H9 (cell line): Measurements from ENCODE around the gene CFAP46. TPM values are rescaled to one million over a fixed set of nuclear protein-coding genes. Genes with fewer than 3 reads are reported as not detected.

Source experiments
- DNase-seq: peaks from one replicate; pipeline ENCODE4 v3.0.0-alpha.2; 2017
- H2AFZ ChIP-seq: one replicate; pipeline ENCODE4 v1.6.1; 2013; ENCODE audit warnings: mild to moderate bottlenecking, low read length, control low read depth, moderate library complexity
- H2AK5ac ChIP-seq: 2 replicates; pipeline ENCODE4 v1.6.1; 2013; ENCODE audit warnings: low read length, control low read depth, mixed read lengths; ENCODE audit not compliant: insufficient read length
- H2BK120ac ChIP-seq: one replicate; pipeline ENCODE4 v1.6.1; 2013; ENCODE audit warnings: low read depth, mild to moderate bottlenecking, low read length, control low read depth, inconsistent platforms; ENCODE audit not compliant: poor library complexity, severe bottlenecking
- H2BK12ac ChIP-seq: 2 replicates; pipeline ENCODE4 v1.6.1; 2013; ENCODE audit warnings: low read length, control low read depth, mixed read lengths, low read depth; ENCODE audit not compliant: insufficient read length
- H2BK15ac ChIP-seq: 2 replicates; pipeline ENCODE4 v1.6.1; 2013; ENCODE audit warnings: low read depth, low read length, control low read depth
- H2BK20ac ChIP-seq: one replicate; pipeline ENCODE4 v1.6.1; 2013; ENCODE audit warnings: low read depth, mild to moderate bottlenecking, low read length, control low read depth, inconsistent platforms; ENCODE audit not compliant: poor library complexity, severe bottlenecking
- H2BK5ac ChIP-seq: 2 replicates; pipeline ENCODE4 v1.6.1; 2013; ENCODE audit warnings: low read length, control low read depth, mixed read lengths; ENCODE audit not compliant: insufficient read length
- H3K14ac ChIP-seq: 2 replicates; pipeline ENCODE4 v1.6.1; 2013; ENCODE audit warnings: low read length, control low read depth; ENCODE audit not compliant: insufficient read depth
- H3K18ac ChIP-seq: 2 replicates; pipeline ENCODE4 v1.6.1; 2013; ENCODE audit warnings: low read depth, mild to moderate bottlenecking, mixed read lengths, low read length, control low read depth; ENCODE audit not compliant: insufficient read length
- H3K23ac ChIP-seq: 2 replicates; pipeline ENCODE4 v1.6.1; 2013; ENCODE audit warnings: low read length, control low read depth, mixed read lengths, low read depth; ENCODE audit not compliant: insufficient read length
- H3K23me2 ChIP-seq: 2 replicates; pipeline ENCODE4 v1.6.1; 2013; ENCODE audit warnings: low read depth, mild to moderate bottlenecking, mixed read lengths, low read length, control low read depth; ENCODE audit not compliant: insufficient read length, poor library complexity, severe bottlenecking
- H3K27ac ChIP-seq: 2 replicates; pipeline ENCODE4 v1.5.1; 2013; ENCODE audit warnings: low read length, control low read depth, mixed read lengths, low read depth; ENCODE audit not compliant: insufficient read length
- H3K27me3 ChIP-seq: 2 replicates; pipeline ENCODE4 v1.6.1; 2013; ENCODE audit warnings: low read length, control low read depth, inconsistent platforms; ENCODE audit not compliant: insufficient read depth
- H3K4ac ChIP-seq: 2 replicates; pipeline ENCODE4 v1.6.1; 2013; ENCODE audit warnings: low read depth, mild to moderate bottlenecking, control low read depth, inconsistent platforms, low read length, moderate library complexity
- H3K4me1 ChIP-seq: 2 replicates; pipeline ENCODE4 v1.6.1; 2013; ENCODE audit warnings: low read length, control low read depth, inconsistent platforms; ENCODE audit not compliant: insufficient read depth
- H3K4me2 ChIP-seq: 2 replicates; pipeline ENCODE4 v1.6.1; 2013; ENCODE audit warnings: low read length, control low read depth, mixed read lengths; ENCODE audit not compliant: insufficient read length, insufficient read depth
- H3K56ac ChIP-seq: 2 replicates; pipeline ENCODE4 v1.6.1; 2013; ENCODE audit warnings: low read depth, mild to moderate bottlenecking, mixed read lengths, low read length, control low read depth; ENCODE audit not compliant: insufficient read length
- H3K79me1 ChIP-seq: 2 replicates; pipeline ENCODE4 v1.6.1; 2013; ENCODE audit warnings: low read depth, mild to moderate bottlenecking, moderate library complexity, low read length, control low read depth, inconsistent platforms; ENCODE audit not compliant: insufficient read depth, poor library complexity, severe bottlenecking
- H3K79me2 ChIP-seq: 2 replicates; pipeline ENCODE4 v1.6.1; 2013; ENCODE audit warnings: low read length, control low read depth, inconsistent platforms; ENCODE audit not compliant: insufficient read depth
- H3K9ac ChIP-seq: 2 replicates; pipeline ENCODE4 v1.6.1; 2013; ENCODE audit warnings: low read length, control low read depth, mixed read lengths; ENCODE audit not compliant: insufficient read length; ENCODE audit errors: extremely low read depth
- H3K9me3 ChIP-seq: one replicate; pipeline ENCODE4 v1.6.1; 2013; ENCODE audit warnings: low read depth, low read length, inconsistent platforms; ENCODE audit not compliant: control insufficient read depth
- H3T11ph ChIP-seq: one replicate; pipeline ENCODE4 v1.6.1; 2013; ENCODE audit warnings: mild to moderate bottlenecking, low read length, control low read depth, inconsistent platforms
- H4K20me1 ChIP-seq: one replicate; pipeline ENCODE4 v1.6.1; 2013; ENCODE audit not compliant: control insufficient read depth, insufficient read length, insufficient read depth
- H4K5ac ChIP-seq: 2 replicates; pipeline ENCODE4 v1.6.1; 2013; ENCODE audit warnings: low read depth, mild to moderate bottlenecking, mixed read lengths, low read length, control low read depth; ENCODE audit not compliant: insufficient read length
- H4K8ac ChIP-seq: replicated peaks from 2 replicates; pipeline ENCODE4 v1.6.1; 2013; ENCODE audit warnings: low read length, control low read depth, mixed read lengths, low read depth; ENCODE audit not compliant: insufficient read length
- H4K91ac ChIP-seq: 2 replicates; pipeline ENCODE4 v1.6.1; 2013; ENCODE audit warnings: low read depth, mild to moderate bottlenecking, moderate library complexity, mixed read lengths, low read length, control low read depth; ENCODE audit not compliant: insufficient read length
- H3K27ac Mint-ChIP-seq, 3 experiments: 2 replicates in 2 of 3; 3 replicates in 1 of 3; pipeline ENCODE4 v1.8.0; 2020 to 2021; ENCODE audit warnings: mixed read lengths in 3 of 3, mild to moderate bottlenecking in 1 of 3, moderate library complexity in 1 of 3
- H3K27me3 Mint-ChIP-seq: 2 replicates; pipeline ENCODE4 v1.8.0; 2021; ENCODE audit warnings: low read depth, mild to moderate bottlenecking, moderate library complexity, mixed read lengths
- H3K36me3 Mint-ChIP-seq, 3 experiments: 2 replicates in 2 of 3; 3 replicates in 1 of 3; pipeline ENCODE4 v1.8.0; 2020 to 2021; ENCODE audit warnings: low read depth in 3 of 3, mixed read lengths in 3 of 3; ENCODE audit not compliant: insufficient read depth in 1 of 3
- H3K4me1 Mint-ChIP-seq, 2 experiments: 2 replicates each; pipeline ENCODE4 v1.8.0; 2020; ENCODE audit warnings: mixed read lengths in 2 of 2
- H3K4me3 Mint-ChIP-seq, 2 experiments: 2 replicates in 1 of 2; 3 replicates in 1 of 2; pipeline ENCODE4 v1.8.0; 2020 to 2021; ENCODE audit warnings: mild to moderate bottlenecking in 2 of 2, mixed read lengths in 2 of 2, moderate library complexity in 1 of 2
- H3K9me3 Mint-ChIP-seq, 2 experiments: 2 replicates in 1 of 2; 3 replicates in 1 of 2; pipeline ENCODE4 v1.8.0; 2020; ENCODE audit warnings: mild to moderate bottlenecking in 2 of 2, mixed read lengths in 2 of 2, moderate library complexity in 1 of 2
- CTCF ChIP-seq: fragments of 200-600 bp; sonication (generic); conservative IDR thresholded peaks from 3 replicates; pipeline ENCODE4 v1.8.0; 2021; ENCODE audit warnings: antibody characterized with exemption, mild to moderate bottlenecking
- WGBS: extraction: QIAGEN DNeasy Blood & Tissue Kit; methylation state at CpG from one replicate; pipeline ENCODE4 v1.1.7; 2013; ENCODE audit warnings: missing lambda C conversion rate, low lambda C conversion rate, mixed read lengths; ENCODE audit not compliant: insufficient read length; ENCODE audit errors: extremely low coverage; 5-methylcytosine and 5-hydroxymethylcytosine counted together
- total RNA-seq: library from RNA; stranded (reverse); gene quantifications from 2 replicates; pipeline ENCODE4 v1.2.1, GENCODE V29; 2021

CFAP46 gene
- total RNA-seq, 1 experiment from 2014 or later: 3.1 TPM

DNA sequence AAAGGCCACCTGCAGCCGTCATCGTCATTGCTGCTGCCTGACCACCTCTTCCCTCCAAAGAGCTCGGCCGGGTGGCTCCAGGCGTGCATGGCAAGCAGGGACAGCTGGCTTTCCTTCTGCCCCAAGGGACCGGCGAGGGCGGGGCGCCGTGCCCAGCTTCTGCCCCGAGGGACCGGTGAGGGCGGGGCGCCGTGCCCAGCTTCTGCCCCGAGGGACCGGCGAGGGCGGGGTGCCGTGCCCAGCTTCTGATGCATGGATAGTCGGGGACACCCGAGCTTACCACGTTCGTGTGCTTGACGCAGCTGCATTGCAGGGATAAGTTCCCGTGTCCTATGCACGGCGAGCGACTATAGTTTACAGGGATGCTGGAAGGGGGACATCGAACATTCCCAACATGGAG, 27.0 kb downstream of the CFAP46 start:
- Histone ChIP-seq H4K20me1 (no peaks in the 10 kb centered on the region), H3K23me2 (no peaks in the 10 kb centered on the region), H3K23ac (no peak overlapping the region), H2BK15ac (no peak overlapping the region), H2AK5ac (no peak overlapping the region), H3K27ac (no peak overlapping the region), H3K4me2 (no peak overlapping the region), H3K9ac (no peak overlapping the region), H3T11ph (no peak overlapping the region), H2BK20ac (no peak overlapping the region), H3K4ac (no peak overlapping the region), H3K27me3 (no peaks in the 10 kb centered on the region), H4K8ac (no peak overlapping the region), H3K56ac (no peak overlapping the region), H3K9me3 (no peaks in the 10 kb centered on the region), H3K14ac (no peak overlapping the region; the same call in 1 of the 2 replicates), H2BK12ac (no peak overlapping the region), H4K5ac (no peak overlapping the region), H3K79me2 (no peaks in the 10 kb centered on the region), H2BK120ac (no peak overlapping the region), H3K79me1 (no peaks in the 10 kb centered on the region), H3K18ac (no peak overlapping the region), H2AFZ (no peak overlapping the region), H2BK5ac (no peak overlapping the region), H3K4me1 (no peaks in the 10 kb centered on the region), H4K91ac (no peak overlapping the region)
- H3K36me3 Mint-ChIP-seq: no peaks in the 10 kb centered on the region
- H3K27me3 Mint-ChIP-seq: peaks cover 9% of the 10 kb centered on the region
- no peak overlapping the region for H3K4me3 Mint-ChIP-seq
- peaks cover 10 to 23% of the 10 kb centered on the region in 2 experiments for H3K4me1 Mint-ChIP-seq
- H3K9me3 Mint-ChIP-seq: no peaks in the 10 kb centered on the region; a peak in 1 of 5 replicates
- no peak for DNase-seq
- no peak overlapping the region for H3K27ac Mint-ChIP-seq
- no peak for TF ChIP-seq CTCF
- WGBS: no CpG with 5 or more reads among the region's 30 CpGs
